HG03280 (cell line): ENCODE results near the gene WFDC5.
"Not testable (repeated sequence)": the region's sequence is repeated elsewhere in the genome, so short reads cannot be mapped to it uniquely, and the experiment has no call there.

Experiments used
- ATAC-seq: cut with Tn5 transposase; IDR thresholded peaks from one replicate; pipeline ENCODE4 v1.9.1; 2021; ENCODE audit warnings: mild to moderate bottlenecking, moderate library complexity; ENCODE audit not compliant: unreplicated experiment

Gene WFDC5

GRCh38 chr20:45090481-45090880 is 24.5 kb downstream of the WFDC5 start:
- no peak for ATAC-seq

DNA sequence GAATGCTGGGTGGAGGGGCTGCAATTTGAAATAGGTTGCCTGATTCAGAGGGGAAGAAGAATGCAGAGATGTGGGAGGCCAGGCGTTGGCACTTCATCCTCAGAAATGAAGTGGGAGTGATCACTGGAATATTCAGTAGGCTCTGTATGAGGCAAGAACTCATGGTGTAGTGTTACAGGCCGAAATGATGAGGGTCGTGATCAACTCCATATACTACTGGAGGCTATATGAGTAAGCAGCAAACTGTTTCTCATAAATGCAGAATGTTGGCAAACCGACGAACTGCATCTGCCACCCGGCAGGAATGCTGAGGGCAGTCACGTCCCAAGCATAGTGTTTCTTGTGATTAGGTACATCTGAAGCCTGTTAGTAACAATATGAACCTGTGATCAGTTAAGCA is 26.7 kb downstream of the WFDC5 start:
- ATAC-seq = no peak

DNA sequence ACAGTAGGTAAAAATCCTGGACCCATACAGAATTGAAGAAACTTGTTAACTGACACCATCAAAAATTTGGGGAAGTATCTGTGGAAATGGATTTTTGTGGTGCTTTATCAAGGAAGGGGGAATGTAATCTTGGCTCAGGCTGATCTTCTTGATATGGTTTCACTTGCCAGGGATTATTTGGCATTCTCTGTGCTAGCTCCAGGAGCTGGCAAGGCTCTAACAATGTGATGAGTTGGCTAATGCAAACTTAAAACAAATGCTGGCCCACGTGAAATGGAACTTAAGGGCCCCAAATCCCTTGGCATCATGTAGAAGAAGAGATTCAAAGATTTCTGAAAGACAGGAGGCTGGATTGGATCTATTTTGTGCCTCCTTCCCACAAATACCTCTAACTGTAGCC is 27.2 kb downstream of the WFDC5 start:
- ATAC-seq = no peak

GRCh38 chr20:45087097-45087790 is 27.7 kb downstream of the WFDC5 start:
- no peak for ATAC-seq

DNA sequence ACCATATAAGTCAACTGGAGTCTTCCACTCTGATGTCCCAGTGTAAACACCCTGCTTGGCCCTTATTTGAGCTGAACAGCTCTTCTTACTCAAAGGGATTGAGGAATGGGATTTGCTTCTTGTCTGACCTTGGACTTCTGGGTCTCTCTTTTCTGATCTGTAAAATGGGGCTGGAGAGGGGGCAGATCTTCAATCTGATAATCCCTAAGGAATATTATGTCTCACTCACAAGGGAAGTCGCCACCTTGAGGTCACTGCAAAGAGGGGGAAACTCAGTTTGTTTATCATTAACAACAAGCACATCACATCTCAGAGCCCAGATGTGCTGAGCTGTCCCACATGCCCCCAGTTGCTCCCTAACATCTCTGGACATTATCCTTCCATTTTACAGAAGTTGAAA is 29.1 kb downstream of the WFDC5 start:
- ATAC-seq = no peak

- no peak for ATAC-seq
These were observed 29.7 kb downstream of the WFDC5 start for GRCh38 chr20:45085289-45085688.

DNA sequence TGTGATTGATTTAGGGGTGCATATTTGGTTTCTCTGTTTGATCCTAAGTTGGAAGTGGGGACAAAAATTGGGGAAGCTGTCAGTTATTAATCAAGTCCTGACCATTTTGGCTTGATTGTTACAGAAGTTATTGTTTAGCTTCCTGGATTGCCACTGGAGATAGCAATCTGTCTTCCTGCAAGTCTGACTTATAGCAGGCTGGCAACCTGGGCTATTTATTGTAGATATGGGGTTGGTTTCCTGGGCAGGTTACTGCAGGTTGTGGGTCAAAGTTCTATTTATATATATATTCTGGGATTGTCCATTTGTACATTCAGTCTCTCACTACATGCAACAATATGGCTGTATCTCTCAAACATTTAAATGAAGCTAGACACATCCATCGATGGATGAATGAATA is 31.8 kb downstream of the WFDC5 start:
- ATAC-seq = no peak

DNA sequence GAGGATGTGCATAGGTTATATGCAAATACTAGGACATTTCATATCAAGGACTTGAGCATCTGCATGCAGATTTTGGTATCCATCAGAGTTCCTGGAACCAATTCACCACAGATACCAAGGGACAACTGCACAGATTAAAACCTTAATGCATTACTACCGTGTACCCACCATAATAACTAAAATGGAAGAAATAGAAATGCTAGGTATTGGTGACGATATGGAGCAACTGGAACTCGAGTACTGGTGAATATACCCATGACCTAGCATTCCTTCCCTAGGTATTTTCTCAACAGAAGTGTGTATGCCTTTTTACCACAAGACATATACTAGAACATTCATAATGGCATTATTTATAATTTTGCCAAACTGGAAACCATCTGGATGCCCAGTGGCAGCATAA is 32.5 kb downstream of the WFDC5 start:
- ATAC-seq = no peak

- no peak for ATAC-seq
These were observed 33.9 kb downstream of the WFDC5 start for GRCh38 chr20:45080867-45081624.

DNA sequence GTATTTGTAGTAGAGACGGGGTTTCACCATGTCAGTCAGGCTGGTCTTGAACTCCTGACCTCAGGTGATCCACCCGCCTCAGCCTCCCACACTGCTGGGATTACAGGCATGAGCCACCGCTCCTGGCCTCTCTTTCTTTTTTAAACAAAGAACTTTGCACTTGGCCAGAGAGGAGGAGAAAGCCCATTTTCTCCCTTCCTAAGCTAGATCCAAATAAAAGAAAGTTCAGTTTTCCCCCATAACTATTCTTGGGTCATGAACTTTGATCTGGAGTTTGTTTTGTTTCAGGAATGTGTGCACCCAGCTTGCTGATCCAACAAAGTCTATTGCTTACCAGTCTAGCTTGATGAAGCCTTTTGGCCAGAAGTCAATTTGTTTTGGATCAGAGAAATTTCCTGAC is 37.4 kb downstream of the WFDC5 start:
- ATAC-seq = no peak

DNA sequence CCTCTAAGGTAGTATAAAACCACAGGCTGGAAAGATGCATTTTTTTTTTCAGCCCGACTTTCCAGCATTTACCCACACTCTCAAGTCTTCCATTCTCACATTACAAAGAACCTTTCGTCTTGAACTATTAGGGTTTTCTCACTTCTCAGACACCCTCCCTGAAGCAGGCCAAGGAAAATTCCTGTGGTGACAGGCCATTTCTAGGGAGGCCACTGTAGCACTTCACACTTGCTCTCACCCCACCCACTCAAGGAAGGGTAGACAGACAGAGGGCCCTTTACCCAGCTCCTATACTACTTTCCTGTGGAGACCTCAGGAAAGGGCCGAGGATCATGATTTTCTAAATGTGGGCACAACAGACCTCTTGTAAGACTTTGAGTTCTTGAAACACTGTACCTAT is 41.8 kb downstream of the WFDC5 start:
- ATAC-seq = no peak

GRCh38 chr20:45072066-45072465 is 42.9 kb downstream of the WFDC5 start:
- ATAC-seq = no peak

DNA sequence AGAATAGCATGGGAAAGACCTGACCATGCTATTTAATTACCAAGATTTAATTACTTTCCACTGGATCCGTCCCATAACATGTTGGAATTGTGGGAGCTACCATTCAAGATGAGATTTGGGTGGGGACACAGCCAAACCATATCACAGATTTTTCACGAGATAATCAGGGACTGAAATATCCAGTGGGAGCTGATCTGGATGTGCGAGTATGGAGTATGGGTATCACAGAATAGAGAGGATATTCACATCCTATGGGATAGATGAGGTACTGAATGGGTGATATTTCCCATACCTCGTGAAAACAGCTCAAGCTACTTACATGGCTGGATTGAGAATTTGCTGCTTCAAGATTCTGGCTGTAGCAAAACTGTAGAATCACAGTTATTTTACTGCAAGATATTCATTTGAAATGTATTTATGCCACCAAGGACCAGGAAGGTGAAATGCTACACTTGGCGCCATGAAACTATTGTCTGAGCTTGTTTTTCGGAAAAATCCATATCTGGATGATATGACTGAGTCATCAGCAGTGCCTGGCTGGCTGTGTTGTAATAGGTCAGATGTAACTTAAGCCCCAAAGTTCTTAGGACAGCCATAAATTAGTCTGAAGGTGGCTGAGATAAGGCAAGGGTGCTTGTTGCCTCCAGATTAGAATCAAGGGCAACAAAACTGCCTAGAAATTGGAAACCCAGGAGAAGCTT is 43.9 kb downstream of the WFDC5 start:
- no peak for ATAC-seq

DNA sequence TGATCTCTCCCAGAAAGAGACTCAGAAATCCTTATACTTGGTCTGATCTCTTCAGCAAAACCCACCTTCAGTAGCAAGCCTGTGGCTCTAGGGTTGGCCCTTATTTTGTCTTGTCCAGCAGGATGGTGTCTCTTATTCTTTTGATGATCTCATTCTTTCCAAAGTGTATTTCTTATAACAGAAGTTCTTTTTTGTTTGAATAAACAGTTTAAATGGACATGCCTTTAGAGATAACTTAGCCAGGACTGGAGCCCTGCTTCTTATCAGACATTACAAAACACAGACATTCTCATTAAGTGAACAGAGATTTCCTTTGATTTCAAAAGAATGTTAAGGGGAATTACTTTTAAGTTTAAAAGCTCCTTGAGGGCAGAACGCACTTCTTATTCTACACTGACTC is 45.7 kb downstream of the WFDC5 start:
- ATAC-seq = no peak

DNA sequence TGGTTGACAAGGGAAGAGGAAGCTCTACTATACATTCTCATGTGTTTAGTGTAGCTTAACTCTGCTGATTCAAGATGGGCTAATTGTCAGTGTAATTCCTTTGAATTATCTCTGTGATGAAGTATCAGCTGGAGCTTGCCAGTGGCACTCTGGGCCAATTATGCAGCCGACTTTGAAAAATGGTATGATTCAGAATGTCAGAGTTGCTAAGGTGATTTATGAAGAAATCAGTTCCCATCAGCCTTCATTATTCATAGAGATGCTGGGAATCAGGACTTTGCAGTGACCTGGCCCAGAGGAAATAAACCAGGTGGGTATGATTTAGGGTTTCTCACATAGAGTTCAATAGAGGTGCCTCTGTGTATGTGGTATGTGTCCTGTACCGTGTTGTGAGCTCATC is 47.4 kb downstream of the WFDC5 start:
- ATAC-seq = no peak

- no peak for ATAC-seq
These were observed 47.9 kb downstream of the WFDC5 start for GRCh38 chr20:45067087-45067486.

DNA sequence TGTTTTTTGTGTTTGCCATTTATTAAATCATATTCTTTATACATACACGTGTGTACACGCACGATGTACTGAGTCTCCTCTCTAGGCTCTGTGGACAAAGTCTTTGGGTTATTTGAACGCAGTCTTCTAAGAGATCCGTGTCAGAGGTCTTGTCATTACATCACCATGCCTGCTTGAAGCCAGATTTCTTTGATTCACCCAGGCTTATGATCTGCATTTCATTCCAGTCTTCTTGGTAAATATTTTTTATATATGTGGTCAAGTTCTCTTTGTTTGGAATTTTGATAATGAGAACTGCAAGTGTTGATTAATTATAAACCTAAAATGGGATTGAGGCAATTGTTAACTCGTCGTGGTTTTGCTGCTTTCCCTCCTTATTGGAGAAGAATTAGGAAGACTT is 48.6 kb downstream of the WFDC5 start:
- ATAC-seq = no peak

GRCh38 chr20:45064812-45065211 is 50.2 kb downstream of the WFDC5 start:
- ATAC-seq = no peak

GRCh38 chr20:45063107-45063506 is 51.9 kb downstream of the WFDC5 start:
- ATAC-seq = not testable (repeated sequence)

- ATAC-seq = no peak
These were observed 53.7 kb downstream of the WFDC5 start for GRCh38 chr20:45061244-45061643.

- ATAC-seq = no peak
These were observed 54.7 kb downstream of the WFDC5 start for GRCh38 chr20:45060294-45060693.
